Endothelial cell of umbilical vein (primary cell): ENCODE results near the gene SLC4A5. TPM values are rescaled to one million over a fixed set of nuclear protein-coding genes. Genes with fewer than 3 reads are reported as not detected.

Source experiments
- BruUV-seq: library from RNA; stranded (reverse); fragments of 400-500 nt; replicated peaks from 2 replicates; lab custom pipeline; 2021; lab: Mats Ljungman, UMichigan
- CTCF ChIA-PET: fragments of 300-600, 350-600 bp; sonication (Branson Sonifier 250); formaldehyde crosslinking; loops from one replicate; lab custom pipeline; 2021; ENCODE audit warnings: antibody characterized with exemption, inconsistent platforms; lab: Charles Lee
- POLR2A ChIA-PET: fragments of 300-600, 350-600 bp; sonication (Branson Sonifier 250); formaldehyde crosslinking; loops from one replicate; lab custom pipeline; 2021; ENCODE audit warnings: antibody characterized with exemption, inconsistent platforms; lab: Charles Lee
- DNase-seq: peaks from one replicate; pipeline ENCODE4 v3.0.0-alpha.2; 2011; ENCODE audit warnings: low read depth, low spot score
- FAIRE-seq: peaks from 2 replicates; lab custom pipeline; 2011; peaks lifted over from hg19 to GRCh38; lab: Jason Lieb, UNC
- H2AFZ ChIP-seq: 2 replicates; pipeline ENCODE4 v1.6.0; 2012; ENCODE audit warnings: low read depth, low read length, control low read depth, inconsistent platforms
- H3K27ac ChIP-seq: 2 replicates; pipeline ENCODE4 v1.5.1; 2011; ENCODE audit warnings: low read depth, mild to moderate bottlenecking, control low read depth, low read length, moderate library complexity; ENCODE audit not compliant: insufficient read depth
- H3K27me3 ChIP-seq, 2 experiments: 2 replicates each; pipeline versions ENCODE4 v1.6.0 to v1.6.1; 2011; ENCODE audit warnings: low read length in 2 of 2, mixed read lengths in 1 of 2; ENCODE audit not compliant: control insufficient read depth in 2 of 2, insufficient read depth in 2 of 2
- H3K36me3 ChIP-seq, 2 experiments: 2 replicates in 1 of 2; 3 replicates in 1 of 2; pipeline ENCODE4 v1.5.1; 2011; ENCODE audit warnings: low read length in 2 of 2, mild to moderate bottlenecking in 1 of 2, moderate library complexity in 1 of 2; ENCODE audit not compliant: control insufficient read depth in 2 of 2, insufficient read depth in 2 of 2; ENCODE audit errors: extremely low read depth in 1 of 2
- H3K4me1 ChIP-seq: 3 replicates; pipeline ENCODE4 v1.5.1; 2011; ENCODE audit warnings: mild to moderate bottlenecking, low read length; ENCODE audit not compliant: control insufficient read depth, insufficient read depth; ENCODE audit errors: extremely low read depth
- H3K4me2 ChIP-seq: 2 replicates; pipeline ENCODE4 v1.6.1; 2011; ENCODE audit warnings: low read length, control low read depth, mixed read lengths; ENCODE audit not compliant: insufficient read depth
- H3K4me3 ChIP-seq, 3 experiments: fragments of 200-600 bp in 1 of 3; sonication (generic), shearing (Covaris generic) in 1 of 3; replicated peaks in 1 of 3; 2 replicates each; pipeline ENCODE4 v1.5.1; 2011 to 2016; ENCODE audit warnings: control low read depth in 3 of 3, low read length in 3 of 3, mild to moderate bottlenecking in 2 of 3, inconsistent platforms in 1 of 3, low read depth in 1 of 3, moderate library complexity in 1 of 3; ENCODE audit not compliant: insufficient read depth in 1 of 3
- H3K79me2 ChIP-seq: 2 replicates; pipeline ENCODE4 v1.6.0; 2012; ENCODE audit warnings: low read length, inconsistent platforms; ENCODE audit not compliant: control insufficient read depth, insufficient read depth
- H3K9ac ChIP-seq: replicated peaks from 2 replicates; pipeline ENCODE3; 2011; ENCODE audit warnings: low read length, control low read depth; ENCODE audit not compliant: insufficient read depth; ENCODE audit errors: extremely low read depth
- H3K9me1 ChIP-seq: replicated peaks from 3 replicates; pipeline ENCODE4 v1.6.0; 2011; ENCODE audit warnings: mild to moderate bottlenecking, low read length; ENCODE audit not compliant: control insufficient read depth, insufficient read depth; ENCODE audit errors: extremely low read depth
- H3K9me3 ChIP-seq: replicated peaks from 2 replicates; pipeline ENCODE4 v1.5.1; 2012; ENCODE audit warnings: low read length, inconsistent platforms; ENCODE audit not compliant: control insufficient read depth, insufficient read depth
- H4K20me1 ChIP-seq: replicated peaks from 2 replicates; pipeline ENCODE3; 2011; ENCODE audit warnings: mild to moderate bottlenecking, low read length; ENCODE audit not compliant: control insufficient read depth, insufficient read depth; ENCODE audit errors: extremely low read depth
- CTCF ChIP-seq, 2 donors: IDR thresholded peaks; 1 replicate in 1 of 2; 2 replicates in 1 of 2; pipeline ENCODE4 v1.5.1; 2011; ENCODE audit warnings: low read length in 2 of 2, mild to moderate bottlenecking in 2 of 2, moderate library complexity in 2 of 2, control low read depth in 1 of 2, inconsistent platforms in 1 of 2, low read depth in 1 of 2; ENCODE audit not compliant: insufficient read depth in 1 of 2; ENCODE audit errors: extremely low read depth in 1 of 2
- EZH2 ChIP-seq: IDR thresholded peaks from 2 replicates; pipeline ENCODE4 v1.6.1; 2012; ENCODE audit warnings: borderline replicate concordance, low read depth, mild to moderate bottlenecking, moderate library complexity, low read length, inconsistent platforms; ENCODE audit not compliant: severe bottlenecking
- FOS ChIP-seq: IDR thresholded peaks from 2 replicates; pipeline ENCODE4 v1.6.1; 2011; ENCODE audit warnings: mild to moderate bottlenecking, low read length, moderate library complexity, borderline replicate concordance; ENCODE audit not compliant: insufficient read depth
- GATA2 ChIP-seq: IDR thresholded peaks from 2 replicates; pipeline ENCODE4 v1.7.0; 2011; ENCODE audit warnings: low read depth, mild to moderate bottlenecking, moderate library complexity, mixed read lengths, low read length; ENCODE audit not compliant: insufficient read length, insufficient read depth
- JUN ChIP-seq: IDR thresholded peaks from 2 replicates; pipeline ENCODE4 v1.6.1; 2011; ENCODE audit warnings: borderline replicate concordance, low read depth; ENCODE audit not compliant: insufficient read length, insufficient read depth
- MAX ChIP-seq: IDR thresholded peaks from 2 replicates; pipeline ENCODE4 v1.6.1; 2011; ENCODE audit not compliant: insufficient read depth, insufficient read length
- MYC ChIP-seq: IDR thresholded peaks from one replicate; pipeline ENCODE4 v1.6.1; 2011; ENCODE audit warnings: mild to moderate bottlenecking, low read depth, low read length
- POLR2A ChIP-seq: IDR thresholded peaks from 2 replicates; pipeline ENCODE4 v1.6.1; 2012; ENCODE audit warnings: low read depth, mild to moderate bottlenecking, control low read depth, low read length
- POLR2AphosphoS5 ChIP-seq: IDR thresholded peaks from 2 replicates; pipeline ENCODE4 v1.6.1; 2012; ENCODE audit warnings: low read depth, mild to moderate bottlenecking, control low read depth, low read length, moderate library complexity; ENCODE audit not compliant: insufficient read depth
- dilution Hi-C: fragments of 300-500 bp; cut with MboI; formaldehyde crosslinking; loops from one replicate; pipeline ENCODE4 v1.15.0; 2019; ENCODE audit warnings: low sequenced_read_pairs; ENCODE audit not compliant: extremely low pct_ligation_motif_present
- intact Hi-C: fragments of 100-400 bp; cut with micrococcal nuclease; formaldehyde crosslinking; loops from one replicate; pipeline ENCODE4 v1.10.0; 2022
- polyA plus RNA-seq, 4 experiments: library from polyadenylated mRNA; depleted of rRNA in 3 of 4; stranded (reverse) in 3 of 4; unstranded in 1 of 4; fragments of >200 nt; gene quantifications; 2 replicates each; pipeline versions ENCODE4 v1.2.1 to v1.2.3, GENCODE V29; 2011 to 2012; ENCODE audit warnings: missing spikeins in 1 of 4
- total RNA-seq: library from RNA; stranded (reverse); gene quantifications from 2 replicates; pipeline ENCODE4 v1.2.3, GENCODE V29; 2021

Gene SLC4A5
- total and polyA plus RNA-seq, 2 donors (not counting 3 experiments of a cell fraction or from before 2014, with no cell fraction given): 0.12 to 0.97 TPM

GRCh38 chr2:74246496-74247195, 96.6 kb downstream of the SLC4A5 start:
- DNase-seq (no peak), FAIRE-seq (no peak)
- BruUV-seq: no TSS peak
- Histone ChIP-seq H3K79me2 (no peaks in the 10 kb centered on the region), H3K9me3 (no peaks in the 10 kb centered on the region), H3K9ac (no peak overlapping the region), H3K36me3 (no peaks in the 10 kb centered on the region), H3K4me2 (no peak overlapping the region), H2AFZ (no peak overlapping the region), H3K9me1 (no peaks in the 10 kb centered on the region), H3K4me1 (no peaks in the 10 kb centered on the region), H3K27ac (no peak overlapping the region), H3K4me3 (no peak overlapping the region), H3K27me3 (no peaks in the 10 kb centered on the region), H4K20me1 (no peaks in the 10 kb centered on the region)
- POLR2A ChIA-PET: interaction anchor here (0.5 kb wide), 1 partner anchor 47 kb away, joined by 3 read pairs; no protein-coding TSS in a partner anchor
- CTCF ChIA-PET: interaction anchor here (0.7 kb wide), 1 partner anchor 88 kb away, joined by 3 read pairs; no protein-coding TSS in a partner anchor
- TF ChIP-seq POLR2AphosphoS5: no peak
- no peak for TF ChIP-seq POLR2A
- TF ChIP-seq JUN: no peak
- intact Hi-C loops (no loop called here), dilution Hi-C loops (no loop called here)

GRCh38 chr2:74244286-74244685, 98.9 kb downstream of the SLC4A5 start:
- Histone ChIP-seq H3K79me2 (no peaks in the 10 kb centered on the region), H3K27ac (no peak overlapping the region), H2AFZ (no peak overlapping the region), H3K4me3 (no peak overlapping the region), H4K20me1 (no peaks in the 10 kb centered on the region), H3K4me2 (no peak overlapping the region), H3K9me1 (no peaks in the 10 kb centered on the region), H3K36me3 (no peaks in the 10 kb centered on the region), H3K27me3 (no peaks in the 10 kb centered on the region), H3K9ac (no peak overlapping the region), H3K9me3 (no peaks in the 10 kb centered on the region), H3K4me1 (no peaks in the 10 kb centered on the region)
- BruUV-seq: no TSS peak
- CTCF ChIA-PET: no interaction called here
- FAIRE-seq: no peak
- dilution Hi-C loops: no loop called here
- no peak for TF ChIP-seq CTCF (IDR thresholded peaks at IDR 0.05; ENCODE audit: extremely low read depth in 1 of 2, insufficient read depth in 1 of 2, low read depth in 1 of 2, low read length in 2 of 2)
- no peak for TF ChIP-seq MYC
- no peak for TF ChIP-seq MAX
- no peak for TF ChIP-seq GATA2
- TF ChIP-seq POLR2A: no peak
- no peak for TF ChIP-seq EZH2
- no peak for TF ChIP-seq POLR2AphosphoS5
- no peak for TF ChIP-seq FOS
- POLR2A ChIA-PET: no interaction called here
- DNase-seq: no peak
- intact Hi-C loops: no loop called here
